CD4-positive, alpha-beta T cell treated with Interleukin-2 at 100 ng/mL for 4 hours (primary cell): ENCODE measurements around the gene NR2C1.
"Not testable (repeated sequence)": the region's sequence is repeated elsewhere in the genome, so short reads cannot be mapped to it uniquely, and the experiment has no call there.

Source experiments
- DNase-seq: peaks from one replicate; pipeline ENCODE4 v3.0.0-alpha.2; 2020; ENCODE audit warnings: low spot score

NR2C1 gene

DNA sequence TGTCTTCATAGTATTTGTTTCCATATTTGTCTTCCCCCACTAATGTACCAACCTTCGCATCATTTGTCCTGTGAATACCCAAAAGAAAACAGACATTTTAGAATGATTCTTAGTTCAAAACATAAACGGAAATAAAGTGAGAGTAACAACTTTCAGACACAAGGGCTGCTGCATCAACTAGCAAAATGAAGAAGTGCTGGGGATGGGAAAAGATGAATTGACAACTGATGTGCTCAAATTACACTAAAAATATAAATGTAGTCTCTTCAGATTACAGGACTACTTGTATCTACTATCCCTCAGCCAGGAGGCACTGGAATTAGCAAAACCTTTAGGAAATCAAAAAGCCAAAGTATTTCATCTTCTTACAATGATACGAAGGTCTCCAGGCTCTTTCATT lies 70.7 kb downstream of the NR2C1 start:
- DNase-seq: no peak

DNA sequence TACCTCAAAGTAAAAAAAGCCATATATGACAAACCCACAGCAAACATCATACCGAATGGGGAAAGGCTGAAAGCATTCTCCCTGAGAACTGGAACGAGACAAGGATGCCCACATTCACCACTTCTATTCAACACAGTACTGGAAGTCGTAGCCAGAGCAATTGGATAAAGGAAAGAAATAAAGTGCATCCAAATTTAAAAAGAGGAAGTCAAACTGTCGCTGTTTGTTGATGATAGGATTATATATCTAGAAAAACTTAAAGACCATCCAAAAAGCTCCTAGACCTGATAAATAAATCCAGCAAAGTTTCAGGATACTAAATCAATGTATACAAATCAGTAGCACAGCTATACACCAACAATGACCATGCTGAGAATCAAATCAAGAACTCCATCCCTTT lies 75.1 kb downstream of the NR2C1 start:
- DNase-seq: no peak

DNA sequence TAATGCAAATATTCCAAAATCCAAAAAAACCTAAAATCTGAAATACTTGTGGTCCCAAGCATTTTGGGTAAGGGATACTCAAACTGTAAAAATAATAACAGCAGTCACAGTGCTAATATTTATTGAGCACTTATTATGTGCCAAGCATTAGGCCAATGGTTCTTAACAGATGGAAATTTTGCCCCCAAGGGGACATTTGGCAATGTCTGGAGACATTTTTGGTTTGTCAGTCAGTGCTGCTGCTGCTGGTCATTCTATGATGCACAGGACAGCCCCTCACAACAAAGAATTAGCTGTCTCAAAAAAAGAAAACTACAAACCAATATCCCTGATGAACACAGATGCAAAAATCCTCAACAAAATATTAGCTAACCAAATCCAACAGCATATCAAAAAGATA lies 75.7 kb downstream of the NR2C1 start:
- DNase-seq: no peak

DNA sequence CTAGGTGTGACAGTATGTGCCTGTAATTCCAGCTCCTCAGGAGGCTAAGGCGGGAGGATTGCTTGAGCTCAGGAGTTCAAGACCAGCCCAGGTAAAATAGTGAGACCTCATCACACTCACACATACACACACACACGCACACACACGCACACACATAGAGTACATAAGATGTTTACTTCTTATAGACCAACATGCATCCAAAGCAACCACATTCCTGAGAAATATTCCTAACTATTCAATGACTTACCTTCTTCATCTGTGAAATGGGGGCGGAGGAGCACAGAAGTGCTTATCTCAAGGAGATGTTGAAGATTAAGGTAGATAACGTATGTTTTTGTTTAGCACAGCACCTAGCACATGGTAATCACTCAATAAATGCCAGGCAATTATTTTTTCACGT lies 76.4 kb downstream of the NR2C1 start:
- DNase-seq: no peak

DNA sequence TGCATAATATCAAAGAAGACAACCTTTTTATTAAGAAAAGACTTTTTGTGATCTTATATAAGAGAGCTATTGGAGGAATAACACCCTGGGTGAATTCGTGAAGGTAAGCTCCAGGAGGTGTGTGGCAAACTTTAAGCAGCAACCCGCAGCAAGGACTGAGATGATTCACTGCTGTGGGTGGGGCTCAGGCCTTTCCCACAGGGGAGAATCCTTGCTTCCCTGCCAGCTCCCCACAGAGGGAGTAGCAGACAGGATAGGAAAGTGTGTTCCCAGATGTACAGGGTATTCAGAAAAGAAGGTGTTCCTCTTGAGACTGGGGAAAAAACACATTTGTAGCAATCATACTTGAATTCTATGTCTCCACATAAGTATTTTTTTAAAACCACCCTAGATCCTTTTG lies 79.1 kb downstream of the NR2C1 start:
- DNase-seq: no peak

DNA sequence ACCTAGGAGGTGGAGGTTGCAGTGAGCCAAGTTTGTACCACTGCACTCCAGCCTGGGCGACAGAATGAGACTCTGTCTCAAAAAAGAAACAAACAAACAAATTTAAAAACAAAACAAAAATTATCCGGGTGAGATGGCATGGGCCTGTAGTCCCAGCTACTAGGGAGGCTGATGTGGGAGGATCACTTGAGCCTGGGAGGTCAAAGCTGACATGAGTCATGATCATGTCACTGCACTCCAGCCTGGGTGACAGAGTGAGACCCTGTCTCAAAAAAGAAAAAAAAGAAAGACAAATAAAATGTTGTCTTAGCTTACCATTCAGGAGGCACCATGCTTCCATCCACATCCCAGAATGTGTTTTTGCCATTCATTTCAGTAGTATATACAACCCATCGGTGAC lies 79.6 kb downstream of the NR2C1 start:
- DNase-seq: not testable (repeated sequence)

DNA sequence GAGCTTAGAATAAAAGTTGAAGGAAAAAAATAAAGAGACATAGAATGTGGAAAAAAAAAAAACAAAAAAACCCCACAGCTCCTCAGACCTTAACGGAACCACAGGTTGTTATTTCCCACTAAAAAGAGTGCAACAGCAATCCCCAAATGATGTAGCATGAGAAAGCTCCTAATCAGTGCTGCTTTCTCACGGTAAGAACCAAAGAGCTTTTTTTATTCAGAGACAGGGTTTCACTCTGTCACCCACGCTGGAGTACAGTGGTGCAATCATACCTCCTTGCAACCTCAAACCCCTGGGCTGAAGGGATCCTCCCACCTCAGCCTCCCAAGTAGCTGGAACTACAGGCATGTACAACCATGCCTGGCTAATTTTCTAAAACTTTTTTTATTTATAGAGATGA lies 83.2 kb downstream of the NR2C1 start:
- DNase-seq: no peak

DNA sequence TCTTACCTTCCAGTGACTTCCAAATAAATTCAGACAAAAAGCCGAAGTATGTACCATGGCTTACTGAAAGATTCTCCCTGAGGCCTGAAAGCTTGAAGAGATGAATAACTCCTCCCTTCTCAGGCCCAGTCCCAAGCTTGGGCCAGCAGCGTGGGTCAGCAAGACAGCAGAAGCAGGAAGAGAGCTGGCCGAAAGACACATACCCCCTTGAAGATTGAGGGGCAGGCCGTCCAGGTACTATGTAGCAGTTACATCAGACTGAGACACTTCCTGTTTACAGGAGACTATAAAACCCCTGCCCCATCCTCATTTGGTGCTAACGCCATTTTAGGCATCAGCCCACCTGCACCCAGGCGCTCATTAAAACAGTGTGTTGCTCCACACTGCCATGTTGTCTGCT lies 84.9 kb downstream of the NR2C1 start:
- DNase-seq: no peak

DNA sequence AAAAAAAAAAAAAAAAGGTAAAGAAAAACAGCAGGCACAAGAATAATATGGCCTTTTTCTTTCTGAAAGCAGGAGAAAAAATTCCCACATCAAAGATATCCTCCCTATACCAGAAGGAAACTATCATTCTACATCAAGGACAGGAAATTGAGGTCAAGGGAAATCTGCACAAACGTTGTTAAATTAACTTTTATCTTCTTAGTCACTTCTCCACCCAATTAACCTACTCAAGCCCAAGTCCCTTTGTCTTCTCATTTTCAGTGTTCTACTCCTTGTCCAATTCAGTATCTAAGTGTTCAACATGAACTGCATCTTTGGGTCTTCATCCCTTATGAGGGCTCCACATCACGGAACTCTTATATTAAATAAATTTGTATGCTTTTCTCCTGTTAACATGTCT lies 85.6 kb downstream of the NR2C1 start:
- DNase-seq: peak; percentile 41

DNA sequence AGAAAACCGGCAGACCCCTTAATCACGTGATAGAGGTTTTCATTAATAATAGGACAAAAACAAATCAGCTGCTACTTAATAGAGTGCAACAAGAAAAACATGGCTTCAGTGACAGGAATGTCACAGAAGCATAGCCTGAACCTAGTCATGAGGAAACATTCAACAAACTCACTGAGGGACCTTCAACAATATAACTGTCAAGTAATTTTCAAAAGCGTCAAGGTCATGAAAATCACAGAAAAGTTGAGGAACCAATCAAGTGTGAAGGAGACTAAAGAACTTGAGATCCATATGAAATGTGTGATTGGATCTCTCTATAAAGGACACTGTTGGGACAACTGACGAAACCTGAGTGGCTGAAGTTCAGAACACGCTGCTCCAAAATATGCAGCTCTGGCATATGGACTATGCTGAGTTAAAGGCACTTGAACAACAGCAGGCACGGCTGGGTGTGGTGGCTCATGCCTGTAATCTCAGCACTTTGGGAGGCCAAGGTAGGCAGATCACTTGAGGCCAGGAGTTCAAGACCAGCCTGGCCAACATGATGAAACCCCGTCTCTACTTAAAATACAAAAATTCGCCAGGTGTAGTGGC lies 86.2 kb downstream of the NR2C1 start:
- no peak for DNase-seq

DNA sequence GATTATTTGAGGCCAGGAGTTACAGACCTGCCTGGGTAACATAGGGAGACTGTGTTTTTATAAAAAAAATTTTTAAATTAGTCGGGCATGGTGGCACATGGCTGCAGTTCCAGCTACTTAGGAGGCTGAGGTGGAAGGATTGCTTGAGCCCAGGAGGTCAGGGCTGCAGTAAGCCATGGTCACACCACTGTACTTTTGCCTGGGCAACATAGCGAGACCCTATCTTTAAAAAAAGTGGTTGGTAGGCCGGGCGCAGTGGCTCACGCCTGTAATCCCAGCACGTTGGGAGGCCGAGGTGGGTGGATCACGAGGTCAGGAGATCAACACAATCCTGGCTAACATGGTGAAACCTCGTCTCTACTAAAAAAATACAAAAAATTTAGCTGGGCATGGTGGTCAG lies 88.3 kb downstream of the NR2C1 start:
- not testable (repeated sequence) for DNase-seq

DNA sequence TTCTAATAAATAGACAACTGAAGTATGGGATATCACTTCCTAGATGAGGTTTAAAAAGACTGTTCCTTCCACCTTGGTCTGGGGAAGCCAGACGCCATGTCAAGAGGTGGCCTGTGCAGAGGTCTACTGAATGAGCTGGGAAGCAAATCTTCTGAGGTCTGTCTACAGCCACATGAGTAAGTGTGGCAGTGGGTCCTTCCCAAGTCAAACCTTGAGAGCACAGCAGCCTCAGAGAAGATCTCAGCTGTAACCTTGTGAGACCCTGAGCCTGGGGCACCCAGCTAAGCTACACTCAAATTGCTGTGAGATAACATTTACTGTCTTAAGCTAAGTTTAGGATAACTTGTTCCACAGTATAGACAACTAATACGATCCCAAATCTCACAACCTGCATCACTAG lies 90.1 kb downstream of the NR2C1 start:
- no peak for DNase-seq

DNA sequence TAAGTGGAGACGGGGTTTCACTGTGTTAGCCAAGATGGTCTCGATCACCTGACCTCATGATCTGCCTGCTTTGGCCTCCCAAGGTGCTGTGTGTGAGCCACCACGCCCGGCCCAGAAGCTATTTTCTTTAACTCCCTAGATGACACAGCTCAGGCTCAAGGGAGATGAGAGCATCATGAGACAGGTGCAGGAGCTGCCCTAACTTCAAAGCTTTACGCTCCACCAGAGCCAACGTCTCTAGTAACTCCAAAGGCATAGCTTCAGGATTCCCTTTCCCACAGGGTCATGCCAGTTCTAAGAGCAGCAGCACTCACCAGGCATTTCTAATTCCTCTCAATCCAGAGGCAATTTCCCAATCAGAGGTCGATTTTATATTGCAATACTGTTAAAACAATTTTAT lies 91.0 kb downstream of the NR2C1 start:
- DNase-seq: no peak

DNA sequence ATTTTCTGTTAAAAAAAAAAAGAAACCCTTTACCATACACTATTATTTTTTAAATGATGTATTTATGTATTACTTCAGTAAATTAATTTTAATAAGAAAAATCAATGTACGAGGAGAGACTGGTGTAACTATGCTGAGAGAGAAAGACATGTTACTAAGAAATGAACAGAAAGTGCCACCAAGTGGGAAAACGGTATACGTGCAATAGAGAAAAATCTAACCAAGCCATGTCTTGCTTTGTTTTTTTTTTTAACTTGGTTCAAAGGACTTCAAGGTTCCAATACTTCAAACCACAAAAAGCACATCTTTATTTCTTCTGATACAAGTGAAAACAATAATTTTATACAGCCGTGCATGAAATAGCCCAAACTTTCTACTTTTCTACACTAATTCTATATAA lies 92.8 kb downstream of the NR2C1 start:
- no peak for DNase-seq

DNA sequence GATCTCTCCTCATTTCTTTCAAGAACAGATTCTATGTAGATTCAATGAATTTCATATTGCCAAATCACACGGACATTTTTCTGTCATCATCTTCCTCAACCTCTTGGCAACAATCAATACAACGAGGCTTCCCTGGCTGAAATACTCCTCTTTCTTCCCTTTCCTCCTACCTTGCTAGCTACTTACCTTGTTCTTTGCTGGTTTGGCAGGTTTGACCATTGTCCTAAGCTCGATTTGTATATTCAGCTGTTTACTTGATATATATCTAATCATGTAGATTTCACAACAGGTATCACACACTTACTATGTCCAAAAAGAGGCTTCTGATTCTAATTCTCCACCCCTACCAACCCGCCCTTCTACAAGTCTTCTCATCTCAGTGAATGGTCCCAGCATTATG lies 93.5 kb downstream of the NR2C1 start:
- no peak for DNase-seq

DNA sequence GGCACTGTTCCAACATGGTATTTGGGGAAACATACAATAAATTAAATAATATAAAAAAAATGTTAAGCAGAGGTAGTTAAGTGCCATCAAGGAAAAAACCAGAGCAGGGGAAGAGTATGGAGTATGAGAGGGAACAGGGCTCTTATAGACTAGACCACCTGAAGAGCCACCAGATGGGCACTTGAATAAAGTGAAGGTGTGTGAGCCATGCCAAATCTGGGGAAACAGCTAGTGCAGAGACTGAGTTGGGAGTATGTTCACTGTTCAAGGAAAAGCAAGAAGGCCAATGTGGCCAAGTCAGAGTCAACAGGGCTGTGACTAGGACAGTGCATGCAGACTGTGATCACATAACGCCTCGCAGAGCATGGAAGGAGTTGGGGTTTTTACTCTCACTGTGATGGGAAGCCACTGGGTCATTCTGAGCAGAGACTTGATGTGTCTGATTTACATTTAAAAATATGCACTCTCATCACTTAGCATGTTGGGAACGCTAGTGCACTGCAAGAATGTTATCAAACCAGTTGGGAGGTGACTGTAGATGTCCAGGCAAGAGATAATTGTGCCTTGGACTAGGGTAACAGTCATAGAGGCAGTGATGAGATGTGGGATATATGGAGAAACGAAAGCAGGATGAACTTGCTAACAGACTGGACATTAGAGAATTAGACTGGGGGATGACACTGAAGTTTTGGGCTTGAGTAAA lies 95.5 kb downstream of the NR2C1 start:
- no peak for DNase-seq

DNA sequence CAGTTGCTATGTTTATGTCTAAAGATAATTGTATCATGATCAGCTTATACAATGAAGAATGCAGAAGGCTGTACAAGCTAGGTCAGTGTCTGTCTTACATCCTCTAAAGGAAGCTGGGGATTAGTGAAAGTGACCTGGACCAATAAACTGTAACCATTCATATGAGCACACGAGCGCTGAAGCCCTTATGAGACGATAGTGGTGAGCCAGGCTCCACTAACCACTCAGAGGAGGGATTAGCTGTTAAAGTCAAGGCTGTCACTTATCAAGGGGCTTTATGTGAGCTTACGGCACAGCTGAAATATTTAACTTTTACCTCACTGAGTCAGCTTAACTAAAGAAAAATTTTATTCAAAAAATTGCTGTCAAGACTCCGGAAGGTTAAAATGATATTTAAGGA lies 100.2 kb downstream of the NR2C1 start:
- no peak for DNase-seq

DNA sequence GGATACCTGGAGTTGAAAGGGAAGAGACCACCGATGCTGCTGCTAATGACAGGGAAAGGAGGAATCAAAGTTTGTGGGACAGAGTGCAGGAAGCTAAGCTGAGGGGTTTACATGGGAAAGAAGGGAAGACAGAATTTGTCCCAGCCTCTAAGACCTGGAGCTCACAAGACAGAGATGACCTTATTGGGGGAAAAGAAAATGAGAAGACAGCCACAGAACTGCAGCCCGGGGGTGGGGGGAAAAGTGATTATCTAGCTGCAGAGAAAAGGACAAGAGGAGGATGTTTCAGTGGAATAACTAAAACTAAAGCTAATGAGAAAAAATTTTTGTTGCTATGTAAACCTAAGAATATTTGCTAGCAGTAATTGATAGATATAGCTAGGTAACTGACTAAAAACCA lies 100.6 kb downstream of the NR2C1 start:
- no peak for DNase-seq

DNA sequence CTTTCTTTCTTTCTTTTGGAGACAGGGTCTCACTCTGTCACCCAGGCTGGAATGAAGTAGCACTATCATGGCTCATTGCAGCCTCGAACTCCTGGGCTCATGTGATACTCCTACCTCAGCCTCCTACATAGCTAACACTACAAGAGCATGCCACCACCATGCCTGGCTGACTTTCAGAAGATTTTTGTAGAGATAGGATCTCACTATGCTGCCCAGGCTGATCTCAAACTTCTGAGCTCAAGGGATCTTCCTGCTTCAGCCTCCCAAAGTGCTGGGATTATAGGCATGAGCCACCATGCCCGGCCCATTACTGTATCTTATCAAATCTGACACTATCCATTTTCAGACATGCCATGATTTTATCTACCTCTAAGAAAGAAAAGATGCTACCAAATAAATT lies 101.5 kb downstream of the NR2C1 start:
- DNase-seq: no peak

DNA sequence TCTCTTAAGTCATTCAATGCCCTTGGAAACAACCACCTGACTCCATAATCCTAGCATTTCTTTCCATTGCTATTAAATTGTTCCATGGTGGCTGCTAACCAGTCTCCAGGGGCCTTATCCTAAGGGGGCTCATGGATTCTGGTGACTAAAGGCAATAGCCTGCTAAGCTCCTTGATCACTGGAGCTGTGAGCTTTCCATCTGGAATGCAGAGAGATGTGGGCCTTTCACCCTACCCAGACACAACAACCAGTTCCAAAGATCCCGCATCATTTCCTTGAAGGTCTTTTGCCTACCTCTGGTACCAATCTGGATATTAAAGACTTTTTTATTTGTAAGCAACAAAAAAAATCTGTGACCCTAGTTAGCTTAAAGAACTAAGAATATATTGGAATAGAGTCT lies 102.9 kb downstream of the NR2C1 start:
- DNase-seq: no peak
